K562 (cell line): ENCODE data around the gene HLA-DMB. TPM values are rescaled to one million over a fixed set of nuclear protein-coding genes. Genes with fewer than 3 reads are reported as not detected.

ENCODE experiments used
- CBFA2T3 ChIP-seq: fragments of 450-650 bp; IDR thresholded peaks from 2 replicates; pipeline ENCODE4 v1.6.1; 2017
- CBX3 ChIP-seq, 2 experiments: IDR thresholded peaks; 1 replicate in 1 of 2; 2 replicates in 1 of 2; pipeline ENCODE4 v1.6.1; 2012; ENCODE audit warnings: inconsistent platforms in 2 of 2, low read length in 2 of 2, borderline replicate concordance in 1 of 2, control low read depth in 1 of 2
- CHCHD3 ChIP-seq: fragments of 250-450 bp; sonication (Bioruptor Pico); IDR thresholded peaks from 2 replicates; pipeline ENCODE4 v2.1.2; 2022; ENCODE audit warnings: mild to moderate bottlenecking
- EP300 ChIP-seq: IDR thresholded peaks from 2 replicates; pipeline ENCODE4 v1.6.1; 2012; ENCODE audit warnings: low read length, improper control_type of control experiment
- FUS ChIP-seq: fragments of 200-400 bp; formaldehyde crosslinking; optimal IDR thresholded peaks from 2 replicates; pipeline ENCODE3; 2017; ENCODE audit warnings: low read depth, low read length
- HMG20B ChIP-seq: fragments of 250-450 bp; sonication (Bioruptor Pico); IDR thresholded peaks from 2 replicates; pipeline ENCODE4 v1.5.0; 2021; ENCODE audit warnings: mild to moderate bottlenecking
- HSF4 ChIP-seq: fragments of 250-450 bp; sonication (Bioruptor Pico); IDR thresholded peaks from 2 replicates; pipeline ENCODE4 v2.1.2; 2022; ENCODE audit warnings: mild to moderate bottlenecking, moderate library complexity, borderline replicate concordance
- JUN ChIP-seq, 2 experiments: sonication (generic) in 1 of 2; formaldehyde crosslinking in 1 of 2; IDR thresholded peaks; 2 replicates each; pipeline versions ENCODE4 v1.6.1 to v1.8.0; 2012 to 2022; ENCODE audit warnings: borderline replicate concordance in 2 of 2, mild to moderate bottlenecking in 2 of 2, improper control_type of control experiment in 1 of 2, low read depth in 1 of 2, low read length in 1 of 2, missing genetic modification reagents in 1 of 2
- NFIC ChIP-seq: fragments of 450-650 bp; IDR thresholded peaks from 2 replicates; pipeline ENCODE4 v1.6.1; 2017; ENCODE audit warnings: mild to moderate bottlenecking, inconsistent platforms
- TEAD1 ChIP-seq, 2 experiments: fragments of 450-650 bp in 1 of 2; sonication (generic) in 1 of 2; formaldehyde crosslinking; IDR thresholded peaks; 2 replicates each; pipeline versions ENCODE4 v1.4.0 to v1.8.0; 2020 to 2022; ENCODE audit warnings: mild to moderate bottlenecking in 2 of 2, missing genetic modification reagents in 1 of 2
- ZNF24 ChIP-seq: fragments of 450-650 bp; IDR thresholded peaks from 2 replicates; pipeline ENCODE4 v1.6.1; 2016
- ZNF436 ChIP-seq: fragments of 250-450, 450-650 bp; sonication (Bioruptor Pico); formaldehyde crosslinking; IDR thresholded peaks from 2 replicates; pipeline ENCODE4 v1.7.0; 2020; ENCODE audit warnings: mild to moderate bottlenecking
- ZSCAN32 ChIP-seq: fragments of 450-650 bp; formaldehyde crosslinking; IDR thresholded peaks from 2 replicates; pipeline ENCODE4 v1.4.0; 2020; ENCODE audit warnings: mild to moderate bottlenecking, moderate library complexity
- polyA plus RNA-seq, 8 experiments: library from polyadenylated mRNA; depleted of rRNA in 4 of 8; stranded (reverse) in 5 of 8; unstranded in 3 of 8; fragments of >200 nt; fragmentation: Nextera tagmentation in 2 of 8; fragmentation: Illumina TruSeq in 1 of 8; extraction: Ambion mirVana in 2 of 8; extraction: Trizol in 1 of 8; gene quantifications; 2 replicates each; pipeline versions ENCODE4 v1.2.1 to v1.2.3, GENCODE V29; 2011 to 2014; ENCODE audit warnings: inconsistent platforms in 1 of 8, missing spikeins in 1 of 8
- total RNA-seq, 7 experiments: library from RNA; depleted of rRNA in 6 of 7; stranded (reverse); fragments of >200 nt in 6 of 7; fragmentation: Illumina TruSeq in 2 of 7; extraction: Trizol in 2 of 7; gene quantifications; 2 replicates each; pipeline versions ENCODE4 v1.2.1 to v1.2.3, GENCODE V29; 2011 to 2021; ENCODE audit warnings: low replicate concordance in 1 of 7
- TF ChIP-seq, protein P1 (sequence below): sonication (generic); formaldehyde crosslinking; IDR thresholded peaks from 2 replicates; pipeline ENCODE4 v1.8.0; 2023; ENCODE audit warnings: mild to moderate bottlenecking, missing genetic modification reagents
- TF ChIP-seq, protein P2 (sequence below): fragments of 250-450 bp; sonication (Bioruptor Pico); IDR thresholded peaks from 2 replicates; pipeline ENCODE4 v1.8.0; 2021; ENCODE audit warnings: mild to moderate bottlenecking, moderate library complexity
- TF ChIP-seq, protein P3 (sequence below): sonication (generic); formaldehyde crosslinking; IDR thresholded peaks from 2 replicates; pipeline ENCODE4 v1.8.1; 2023; ENCODE audit warnings: mild to moderate bottlenecking, missing genetic modification reagents, moderate library complexity
- TF ChIP-seq, protein P4 (sequence below): fragments of 250-450 bp; sonication (Bioruptor Pico); IDR thresholded peaks from 2 replicates; pipeline ENCODE4 v1.8.0; 2022; ENCODE audit warnings: inconsistent platforms

The HLA-DMB gene
- total and polyA plus RNA-seq, 9 of the 15 experiments (the other 6 are each of a cell fraction or from before 2014, with no cell fraction given) = 0.38 TPM; not detected in 8

DNA sequence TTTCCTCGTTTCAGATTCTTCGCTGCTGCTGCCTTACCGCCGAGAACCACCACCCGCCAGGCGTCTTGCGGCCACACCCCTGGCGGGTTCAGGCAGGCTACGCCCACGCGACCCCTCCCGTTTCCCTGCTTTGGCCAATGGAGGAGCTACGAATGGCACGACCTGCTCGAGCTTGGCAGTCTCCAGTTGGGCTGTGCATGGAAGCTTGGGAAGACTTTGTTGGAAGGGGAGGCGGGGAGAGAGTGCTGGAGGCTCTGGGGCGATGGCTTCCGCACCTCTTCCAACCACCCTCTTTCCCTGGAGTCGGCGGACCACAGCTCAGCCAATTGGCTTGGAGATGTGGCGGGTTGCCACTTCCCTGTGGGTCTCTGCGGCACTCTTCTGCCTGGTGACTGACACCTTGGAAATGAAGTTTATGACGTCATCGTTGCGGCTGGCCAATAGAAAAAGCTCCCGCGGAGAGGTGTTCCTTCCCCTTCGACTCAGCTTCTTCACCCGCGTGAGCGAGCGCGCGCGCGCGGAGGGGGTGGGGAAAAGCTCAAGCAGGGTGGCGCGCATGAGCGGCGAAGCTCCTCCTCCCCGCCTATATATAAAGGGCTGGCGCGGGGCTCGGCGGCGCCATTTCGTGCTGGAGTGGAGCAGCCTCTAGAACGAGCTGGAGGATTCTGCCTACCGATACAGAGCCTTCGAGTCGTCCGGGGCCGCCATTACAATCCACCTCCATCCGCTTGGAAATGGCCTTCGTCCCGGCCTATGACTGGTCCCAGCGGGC, 30.9 kb upstream of the HLA-DMB start (continued):
- TF ChIP-seq EP300 (peak; percentile 34; the same call in 1 of the 2 replicates), JUN (IDR thresholded peaks at IDR 0.05; ENCODE audit: borderline replicate concordance, low read depth, low read length) (peak; percentile 100), JUN (CRISPR knock-in tag; IDR thresholded peaks at IDR 0.05; ENCODE audit: borderline replicate concordance) (peak; percentile 76; the same call in 1 of the 2 replicates), ZNF436 (CRISPR knock-in tag) (peak; percentile 51; the same call in 1 of the 2 replicates), NFIC (peak; percentile 77), CHCHD3 (peak; percentile 92), CBFA2T3 (no peak), HMG20B (CRISPR knock-in tag) (no peak; the same call in 1 of the 2 replicates), ZNF24 (peak; percentile 41; the same call in 1 of the 2 replicates), HSF4 (no peak), FUS (peak; percentile 16), TEAD1 (CRISPR knock-in tag; IDR thresholded peaks at IDR 0.05) (peak in 1 of 2 experiments; percentile 21; a peak in 2 of 4 replicates), CBX3 (IDR thresholded peaks at IDR 0.05; ENCODE audit: borderline replicate concordance in 1 of 2, low read length in 2 of 2) (no peak; a peak in 1 of 3 replicates), ZSCAN32 (peak; percentile 64)
- TF ChIP-seq, protein P1, sequence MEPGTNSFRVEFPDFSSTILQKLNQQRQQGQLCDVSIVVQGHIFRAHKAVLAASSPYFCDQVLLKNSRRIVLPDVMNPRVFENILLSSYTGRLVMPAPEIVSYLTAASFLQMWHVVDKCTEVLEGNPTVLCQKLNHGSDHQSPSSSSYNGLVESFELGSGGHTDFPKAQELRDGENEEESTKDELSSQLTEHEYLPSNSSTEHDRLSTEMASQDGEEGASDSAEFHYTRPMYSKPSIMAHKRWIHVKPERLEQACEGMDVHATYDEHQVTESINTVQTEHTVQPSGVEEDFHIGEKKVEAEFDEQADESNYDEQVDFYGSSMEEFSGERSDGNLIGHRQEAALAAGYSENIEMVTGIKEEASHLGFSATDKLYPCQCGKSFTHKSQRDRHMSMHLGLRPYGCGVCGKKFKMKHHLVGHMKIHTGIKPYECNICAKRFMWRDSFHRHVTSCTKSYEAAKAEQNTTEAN (CRISPR knock-in tag) = peak; percentile 20; the same call in 1 of the 2 replicates
- TF ChIP-seq, protein P2, sequence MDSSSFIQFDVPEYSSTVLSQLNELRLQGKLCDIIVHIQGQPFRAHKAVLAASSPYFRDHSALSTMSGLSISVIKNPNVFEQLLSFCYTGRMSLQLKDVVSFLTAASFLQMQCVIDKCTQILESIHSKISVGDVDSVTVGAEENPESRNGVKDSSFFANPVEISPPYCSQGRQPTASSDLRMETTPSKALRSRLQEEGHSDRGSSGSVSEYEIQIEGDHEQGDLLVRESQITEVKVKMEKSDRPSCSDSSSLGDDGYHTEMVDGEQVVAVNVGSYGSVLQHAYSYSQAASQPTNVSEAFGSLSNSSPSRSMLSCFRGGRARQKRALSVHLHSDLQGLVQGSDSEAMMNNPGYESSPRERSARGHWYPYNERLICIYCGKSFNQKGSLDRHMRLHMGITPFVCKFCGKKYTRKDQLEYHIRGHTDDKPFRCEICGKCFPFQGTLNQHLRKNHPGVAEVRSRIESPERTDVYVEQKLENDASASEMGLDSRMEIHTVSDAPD (CRISPR knock-in tag) = 0 out of 2 replicates have a peak, but pooled peaks have one; percentile 18
- TF ChIP-seq, protein P3, sequence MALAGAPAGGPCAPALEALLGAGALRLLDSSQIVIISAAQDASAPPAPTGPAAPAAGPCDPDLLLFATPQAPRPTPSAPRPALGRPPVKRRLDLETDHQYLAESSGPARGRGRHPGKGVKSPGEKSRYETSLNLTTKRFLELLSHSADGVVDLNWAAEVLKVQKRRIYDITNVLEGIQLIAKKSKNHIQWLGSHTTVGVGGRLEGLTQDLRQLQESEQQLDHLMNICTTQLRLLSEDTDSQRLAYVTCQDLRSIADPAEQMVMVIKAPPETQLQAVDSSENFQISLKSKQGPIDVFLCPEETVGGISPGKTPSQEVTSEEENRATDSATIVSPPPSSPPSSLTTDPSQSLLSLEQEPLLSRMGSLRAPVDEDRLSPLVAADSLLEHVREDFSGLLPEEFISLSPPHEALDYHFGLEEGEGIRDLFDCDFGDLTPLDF = peak; percentile 60; the same call in 1 of the 2 replicates
- TF ChIP-seq, protein P4, sequence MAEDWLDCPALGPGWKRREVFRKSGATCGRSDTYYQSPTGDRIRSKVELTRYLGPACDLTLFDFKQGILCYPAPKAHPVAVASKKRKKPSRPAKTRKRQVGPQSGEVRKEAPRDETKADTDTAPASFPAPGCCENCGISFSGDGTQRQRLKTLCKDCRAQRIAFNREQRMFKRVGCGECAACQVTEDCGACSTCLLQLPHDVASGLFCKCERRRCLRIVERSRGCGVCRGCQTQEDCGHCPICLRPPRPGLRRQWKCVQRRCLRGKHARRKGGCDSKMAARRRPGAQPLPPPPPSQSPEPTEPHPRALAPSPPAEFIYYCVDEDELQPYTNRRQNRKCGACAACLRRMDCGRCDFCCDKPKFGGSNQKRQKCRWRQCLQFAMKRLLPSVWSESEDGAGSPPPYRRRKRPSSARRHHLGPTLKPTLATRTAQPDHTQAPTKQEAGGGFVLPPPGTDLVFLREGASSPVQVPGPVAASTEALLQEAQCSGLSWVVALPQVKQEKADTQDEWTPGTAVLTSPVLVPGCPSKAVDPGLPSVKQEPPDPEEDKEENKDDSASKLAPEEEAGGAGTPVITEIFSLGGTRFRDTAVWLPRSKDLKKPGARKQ (CRISPR knock-in tag) = no peak
